GM21423 (cell line): ENCODE measurements around the gene MIR17HG.
"Not testable (repeated sequence)": the region's sequence is repeated elsewhere in the genome, so short reads cannot be mapped to it uniquely, and the experiment has no call there.

Source experiments
- ATAC-seq: cut with Tn5 transposase; IDR thresholded peaks from one replicate; pipeline ENCODE4 v1.9.1; 2021; ENCODE audit warnings: mild to moderate bottlenecking, moderate library complexity; ENCODE audit not compliant: unreplicated experiment

The MIR17HG gene

DNA sequence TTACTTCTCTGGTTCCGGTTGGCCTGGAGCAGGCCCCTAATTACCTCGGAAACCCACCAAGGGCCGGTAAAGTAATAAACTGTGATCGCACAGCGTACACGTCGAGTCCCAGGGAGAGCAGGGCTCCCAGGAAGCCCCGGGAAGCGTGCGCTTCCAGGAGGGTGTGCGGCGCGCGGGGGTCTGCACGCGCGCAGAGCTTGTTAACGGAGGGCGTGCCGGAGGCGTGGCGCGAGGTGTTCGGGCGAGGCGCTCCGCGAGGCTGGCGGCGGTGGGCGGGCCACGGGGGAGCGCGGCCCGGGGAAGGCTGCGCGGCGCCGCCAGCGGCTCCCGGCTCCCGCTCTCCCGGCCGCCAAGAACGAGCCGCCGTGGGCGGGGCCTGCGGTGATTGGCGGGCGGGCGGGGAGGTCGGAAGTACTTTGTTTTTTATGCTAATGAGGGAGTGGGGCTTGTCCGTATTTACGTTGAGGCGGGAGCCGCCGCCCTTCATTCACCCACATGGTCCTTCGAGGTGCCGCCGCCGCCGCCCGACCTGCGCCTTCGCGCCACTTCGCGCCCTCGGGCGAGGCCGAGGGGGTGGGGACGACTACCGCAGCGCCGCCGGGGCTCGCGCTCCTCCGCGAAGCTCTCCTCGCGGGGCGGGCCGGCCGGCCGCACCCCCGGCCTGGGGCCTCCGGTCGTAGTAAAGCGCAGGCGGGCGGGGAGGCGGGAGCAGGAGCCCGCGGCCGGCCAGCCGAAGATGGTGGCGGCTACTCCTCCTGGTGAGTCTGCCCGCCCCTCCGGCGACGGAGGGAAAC is at the start of gene MIR17HG:
TSS of gene MIR17HG (plus strand) at position 486 of the 794 bp plus-strand sequence.
- ATAC-seq: peak; percentile 52

DNA sequence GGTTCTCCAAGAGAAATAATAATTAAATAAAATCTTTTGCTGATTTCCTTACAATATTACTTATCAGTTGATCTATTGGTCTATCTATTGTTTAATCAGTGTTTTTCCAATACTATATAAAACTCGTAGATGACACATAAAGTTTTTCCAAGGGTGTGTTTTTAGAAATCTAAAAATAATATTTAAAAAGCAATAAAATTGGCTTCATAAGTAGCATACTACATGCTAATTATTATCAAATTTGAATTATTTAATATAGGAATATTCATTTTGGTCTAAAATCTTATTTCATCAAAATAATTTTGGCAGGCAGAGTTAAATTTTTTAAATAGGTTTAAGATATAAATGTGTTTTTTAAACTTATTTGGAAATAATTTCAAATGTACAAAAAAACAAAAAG is 49.4 kb upstream of the MIR17HG start:
- no peak for ATAC-seq

DNA sequence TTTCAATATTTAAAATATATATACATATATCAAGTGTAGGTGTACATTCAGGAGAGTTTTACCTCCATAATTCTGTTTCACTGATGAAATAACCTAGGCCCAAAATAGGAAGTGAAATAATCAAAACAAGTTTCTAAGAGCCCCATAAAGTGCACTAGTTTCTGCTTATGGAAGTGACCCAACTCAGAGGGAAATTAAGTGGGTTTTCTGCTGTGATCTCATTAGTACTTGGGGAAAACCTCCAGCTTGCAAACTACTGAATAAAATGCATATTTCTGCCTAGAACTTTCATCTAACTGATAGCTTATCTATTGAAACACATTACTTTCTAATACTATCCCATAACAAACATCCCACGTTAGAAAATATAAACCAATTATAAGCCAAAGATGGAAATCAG is 45.4 kb upstream of the MIR17HG start:
- peak; percentile 79 for ATAC-seq

DNA sequence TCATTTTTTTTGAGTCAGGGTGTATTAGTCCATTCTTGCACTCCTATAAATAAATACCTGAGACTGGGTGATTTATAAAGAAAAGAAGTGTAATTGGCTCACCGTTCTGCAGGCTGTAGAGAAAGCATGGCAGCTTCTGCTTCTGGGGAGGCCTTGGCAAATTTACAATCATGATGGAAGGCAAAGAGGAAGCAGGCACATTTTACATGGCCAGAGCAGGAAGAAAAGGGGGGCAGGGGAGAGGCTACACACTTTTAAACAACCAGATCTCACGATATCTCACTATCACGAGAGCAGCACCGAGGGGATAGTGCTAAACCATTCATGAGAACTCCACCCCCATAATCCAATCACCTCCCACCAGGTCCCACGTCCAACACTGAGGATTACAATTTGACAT is 44.5 kb upstream of the MIR17HG start:
- ATAC-seq: no peak

DNA sequence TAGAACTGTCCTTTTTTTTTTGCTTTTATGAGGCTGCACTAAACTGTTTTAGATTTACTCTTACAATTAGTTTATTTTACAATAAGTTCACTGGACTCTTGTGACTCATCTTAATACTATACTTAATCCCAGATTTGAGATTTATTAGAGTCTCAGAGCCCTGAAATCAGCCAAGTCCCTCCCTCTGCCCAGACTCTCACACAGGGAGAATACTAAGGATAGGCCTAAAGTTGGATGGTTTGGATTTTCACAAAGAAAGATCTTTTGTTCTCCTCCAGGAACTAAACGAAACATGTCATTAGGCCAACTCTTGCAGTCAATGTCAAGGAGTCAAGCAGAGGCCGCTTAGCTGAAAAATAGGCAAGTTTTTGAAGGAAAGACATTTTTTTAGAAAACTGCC is 42.7 kb upstream of the MIR17HG start:
- no peak for ATAC-seq

DNA sequence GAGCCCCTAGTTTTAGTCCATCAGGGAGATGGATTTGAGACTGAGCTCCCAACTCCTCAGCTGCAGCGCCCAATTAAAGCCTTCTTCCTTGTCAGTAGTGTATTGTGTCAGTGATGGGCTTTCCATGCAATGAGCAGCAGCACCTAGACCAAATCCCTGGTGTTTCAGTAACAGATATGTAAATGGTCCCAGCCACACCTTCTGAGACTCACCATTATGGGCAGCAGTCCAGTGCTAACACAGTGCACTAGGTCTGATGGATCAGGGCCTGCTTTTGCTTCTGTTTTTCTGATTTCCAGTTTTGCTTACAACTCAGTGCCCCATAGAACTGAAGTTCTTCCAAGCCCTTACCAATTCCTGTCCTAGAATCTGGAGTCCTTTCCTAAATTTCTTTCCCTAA is 41.8 kb upstream of the MIR17HG start:
- no peak for ATAC-seq

DNA sequence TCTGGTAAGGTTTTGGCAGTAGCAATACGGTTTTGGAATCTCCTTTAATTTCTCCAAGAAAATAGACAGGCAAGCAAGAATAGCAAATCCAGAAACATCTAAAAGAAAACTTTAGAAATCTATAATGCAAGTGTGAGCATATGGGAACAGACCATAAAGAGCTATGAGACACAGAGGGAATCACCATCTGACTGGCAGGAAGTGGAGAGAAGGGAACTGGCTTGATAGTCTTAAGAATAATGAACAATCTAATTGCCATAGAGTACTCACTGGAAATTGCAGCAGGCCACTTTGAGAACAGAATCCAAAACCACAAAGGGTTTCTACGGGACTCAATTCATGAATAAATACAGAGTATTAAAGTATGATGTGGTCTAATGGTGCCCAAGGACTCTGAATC is 39.6 kb upstream of the MIR17HG start:
- no peak for ATAC-seq

DNA sequence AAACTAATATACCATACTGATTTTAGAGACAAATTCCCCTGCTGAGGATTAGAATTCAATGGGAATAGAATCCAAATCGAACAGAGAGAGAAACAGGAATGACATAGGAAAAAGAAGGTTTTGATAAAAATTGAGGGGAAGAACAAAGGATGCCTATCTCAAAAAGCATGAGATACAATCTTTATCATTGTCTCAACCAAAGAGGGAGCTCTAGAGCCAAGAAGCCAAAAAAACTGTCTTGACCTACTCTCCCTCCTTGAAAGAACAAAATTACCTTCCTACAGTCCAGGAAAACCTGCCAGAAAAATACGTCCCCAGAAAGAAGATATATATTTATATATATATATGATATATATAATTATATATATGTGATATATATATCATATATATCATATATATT is 39.2 kb upstream of the MIR17HG start:
- ATAC-seq: no peak

DNA sequence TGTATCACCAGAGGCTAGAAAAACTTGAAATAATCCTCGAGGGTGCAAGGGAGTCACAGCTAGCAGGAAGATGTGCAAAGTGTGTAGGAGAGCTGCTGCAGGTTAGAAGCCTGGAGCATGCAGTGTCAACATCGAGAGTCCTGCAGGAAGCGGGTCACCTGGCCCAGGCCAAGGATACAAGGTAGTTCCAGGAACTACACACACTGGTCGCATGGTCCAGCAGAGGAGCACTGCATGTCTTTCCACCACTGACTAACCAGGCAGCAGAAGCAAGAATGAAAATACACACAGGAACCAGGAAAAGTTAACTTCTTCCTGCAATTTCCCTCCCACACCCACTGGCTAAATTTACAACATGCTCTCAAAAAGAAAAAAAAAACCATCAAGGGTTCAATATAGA is 36.0 kb upstream of the MIR17HG start:
- no peak for ATAC-seq

DNA sequence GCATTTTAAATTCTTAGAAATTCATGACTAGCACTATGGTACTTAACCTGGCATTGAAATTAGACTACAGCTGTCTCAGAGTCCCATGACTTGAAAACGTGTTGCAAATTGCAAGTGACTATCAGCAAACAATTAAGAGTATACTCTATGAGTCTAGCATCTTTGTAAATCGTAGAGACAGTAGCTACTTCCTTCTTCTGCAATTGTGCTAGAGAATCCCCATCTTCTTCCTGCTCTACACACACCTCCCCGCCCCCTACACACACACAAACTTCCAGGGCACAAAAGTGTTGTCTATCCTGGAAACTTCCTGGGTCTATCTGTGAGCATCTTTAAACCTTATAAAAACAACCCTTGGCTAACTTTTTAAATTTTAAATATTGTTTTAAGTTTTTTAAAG is 35.2 kb upstream of the MIR17HG start:
- ATAC-seq: no peak

DNA sequence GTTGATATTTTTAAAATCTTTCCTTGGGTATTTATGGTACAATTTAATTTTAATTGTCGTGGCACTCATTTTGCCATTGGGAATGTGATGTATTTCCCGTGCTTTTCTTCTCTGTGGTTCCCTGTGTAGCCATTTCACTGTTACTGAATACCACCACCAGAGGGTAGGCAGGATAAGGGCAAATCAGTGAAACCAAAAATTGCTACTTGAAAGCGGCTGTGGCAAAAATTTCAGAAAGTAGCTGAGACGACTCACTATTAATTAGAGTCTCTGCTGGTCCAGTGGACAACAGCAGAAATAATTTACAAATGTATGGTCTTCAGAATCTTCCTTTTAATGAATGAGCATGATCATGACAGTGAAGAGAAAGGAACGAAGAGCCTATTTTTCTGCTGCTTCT is 34.4 kb upstream of the MIR17HG start:
- peak; percentile 83 for ATAC-seq

DNA sequence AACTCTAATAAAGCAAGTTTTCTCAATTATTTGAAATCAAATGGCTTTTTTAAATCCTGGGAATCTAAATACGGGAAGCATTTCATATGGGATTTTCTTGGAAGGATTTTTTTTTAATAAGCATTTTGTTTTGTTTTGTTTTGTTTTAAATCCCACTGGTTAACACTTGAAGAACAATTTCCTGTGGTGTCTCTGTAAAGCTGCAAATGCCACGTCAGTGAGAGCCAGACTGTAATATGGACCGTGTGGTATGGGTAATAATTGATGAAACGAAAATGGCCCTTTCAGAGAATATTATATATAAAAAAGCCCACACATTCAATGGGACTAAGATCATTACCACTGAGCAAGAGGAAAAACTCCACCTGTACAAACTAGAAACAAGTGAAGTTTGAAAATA is 33.9 kb upstream of the MIR17HG start:
- ATAC-seq: peak; percentile 77

DNA sequence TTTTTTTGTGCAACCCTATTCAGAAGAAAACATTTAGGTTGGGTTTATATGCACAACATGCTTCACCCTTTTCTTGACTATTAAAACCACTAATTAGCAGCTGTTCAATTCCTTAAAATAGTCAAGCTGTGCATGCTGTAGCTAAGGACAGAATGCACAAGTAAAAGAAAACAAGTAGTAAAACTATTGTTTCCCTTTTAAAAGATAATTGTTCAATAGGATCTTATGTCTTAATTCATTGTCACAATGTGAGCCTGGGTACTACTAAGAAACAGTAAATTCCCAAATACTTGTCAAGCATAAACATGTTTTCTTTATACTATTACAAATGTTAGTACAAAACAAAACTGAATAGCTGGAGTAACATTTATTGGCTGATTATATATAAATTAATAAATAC is 32.6 kb upstream of the MIR17HG start:
- no peak for ATAC-seq

DNA sequence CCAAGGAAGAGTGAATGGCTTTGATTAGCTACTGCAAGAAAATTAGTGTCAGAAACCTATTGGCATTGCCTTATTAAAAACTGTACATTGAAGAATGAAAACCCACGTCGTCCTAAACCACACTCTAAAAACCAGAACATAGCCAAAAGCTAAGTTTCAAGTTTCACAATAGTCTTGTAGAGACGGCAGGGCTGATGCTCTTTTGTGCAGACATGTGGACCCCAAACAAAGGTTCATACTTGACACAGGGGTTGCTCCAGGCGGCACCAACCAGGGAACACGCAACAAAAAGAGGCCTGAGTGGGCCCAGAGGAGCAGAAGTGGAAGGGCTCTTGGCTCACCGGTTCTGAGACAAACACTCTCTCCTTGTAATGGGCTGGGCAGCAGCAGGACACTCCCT is 28.6 kb upstream of the MIR17HG start:
- ATAC-seq: no peak

DNA sequence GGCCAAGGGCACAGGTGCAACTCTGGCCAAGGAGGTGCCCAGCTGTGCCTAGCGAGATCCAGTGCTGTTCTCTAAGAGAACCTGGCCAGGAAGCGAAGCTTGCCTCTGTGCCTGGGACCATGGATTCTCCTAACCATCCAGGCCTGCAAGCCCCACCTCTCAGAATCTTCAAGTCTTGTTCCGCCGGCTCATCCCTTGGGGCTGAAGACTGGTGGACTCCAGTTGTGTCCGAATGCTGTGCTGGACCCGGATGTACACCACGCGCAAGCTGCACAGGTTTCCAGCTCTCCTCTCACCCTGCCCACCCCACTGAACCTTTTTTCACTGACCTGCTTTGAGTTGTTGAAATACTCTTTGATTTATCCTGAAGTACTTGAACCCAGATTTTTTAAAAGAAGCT is 27.5 kb upstream of the MIR17HG start:
- ATAC-seq: no peak

DNA sequence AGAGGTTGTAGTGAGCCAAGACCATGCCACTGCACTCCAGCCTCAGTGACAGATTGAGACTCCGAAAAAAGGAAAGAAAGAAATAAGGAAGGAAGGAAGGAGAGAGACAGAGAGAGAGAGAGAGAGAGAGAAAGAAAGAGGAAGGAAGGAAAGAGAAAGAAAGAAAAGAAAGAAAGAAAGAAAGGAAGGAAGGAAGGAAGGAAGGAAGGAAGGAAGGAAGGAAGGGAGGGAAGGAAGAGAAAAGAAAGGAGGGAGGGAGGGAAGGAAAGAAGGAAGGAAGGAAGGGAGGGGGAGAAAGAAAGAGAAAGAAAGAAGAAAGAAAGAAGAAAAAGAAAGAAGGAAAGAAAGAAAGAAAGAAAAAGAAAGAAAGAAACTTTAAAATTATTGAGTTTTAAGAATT is 26.5 kb upstream of the MIR17HG start:
- ATAC-seq: not testable (repeated sequence)

DNA sequence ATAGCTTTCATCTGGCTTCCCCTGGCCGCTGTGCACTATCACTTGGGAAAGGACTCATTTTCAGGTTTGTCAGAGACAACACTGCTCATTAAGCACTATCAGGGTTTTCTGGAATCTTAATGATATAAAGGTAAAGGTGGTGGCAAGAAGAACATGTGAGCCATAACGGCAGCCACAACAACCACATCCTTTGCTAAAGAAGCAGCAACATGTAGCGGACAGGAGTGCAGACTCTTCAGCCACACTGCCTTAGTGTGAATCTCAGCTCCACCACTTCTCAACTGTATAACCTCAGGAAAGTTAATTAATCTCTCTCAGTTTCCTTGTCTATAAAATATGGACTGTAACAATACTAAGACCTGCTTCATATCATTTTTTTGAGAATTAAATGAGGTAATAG is 24.1 kb upstream of the MIR17HG start:
- no peak for ATAC-seq

DNA sequence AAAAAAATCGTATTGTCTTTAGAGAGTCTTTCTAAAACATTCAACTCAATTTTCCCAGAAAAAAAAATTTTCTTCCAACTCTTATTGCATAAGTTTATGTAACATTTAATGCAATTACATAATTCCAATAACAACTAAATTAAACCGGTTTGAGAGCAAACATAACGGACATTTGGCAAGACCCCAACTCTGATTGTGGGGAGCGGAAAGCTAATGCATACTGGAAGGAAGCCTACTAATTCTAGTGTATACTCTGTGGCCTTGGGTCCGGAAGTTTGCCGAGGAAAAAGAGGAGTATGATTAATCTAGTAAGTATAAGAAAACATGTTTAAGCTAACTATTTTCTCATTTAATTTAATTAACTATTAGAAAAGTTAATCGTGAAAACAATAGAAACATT is 21.3 kb upstream of the MIR17HG start:
- ATAC-seq: no peak

DNA sequence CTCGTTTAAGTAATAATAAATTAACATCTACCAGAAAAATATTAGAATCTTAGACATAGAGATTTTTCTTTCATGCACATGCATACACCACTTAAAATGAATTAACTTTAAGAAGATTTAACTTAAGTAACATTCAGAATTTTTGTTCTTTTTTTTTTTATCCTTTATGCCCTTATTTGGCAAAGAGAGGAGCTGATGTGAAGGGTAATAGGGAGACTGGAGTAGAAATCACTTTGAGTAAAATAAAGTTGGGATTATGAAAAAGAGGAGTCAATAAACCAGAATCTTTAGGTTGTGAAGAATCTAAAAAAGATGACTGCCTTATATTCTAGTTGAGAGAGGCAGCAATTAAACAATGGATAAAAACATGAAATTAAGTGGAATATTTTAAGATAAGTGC is 18.8 kb upstream of the MIR17HG start:
- no peak for ATAC-seq

DNA sequence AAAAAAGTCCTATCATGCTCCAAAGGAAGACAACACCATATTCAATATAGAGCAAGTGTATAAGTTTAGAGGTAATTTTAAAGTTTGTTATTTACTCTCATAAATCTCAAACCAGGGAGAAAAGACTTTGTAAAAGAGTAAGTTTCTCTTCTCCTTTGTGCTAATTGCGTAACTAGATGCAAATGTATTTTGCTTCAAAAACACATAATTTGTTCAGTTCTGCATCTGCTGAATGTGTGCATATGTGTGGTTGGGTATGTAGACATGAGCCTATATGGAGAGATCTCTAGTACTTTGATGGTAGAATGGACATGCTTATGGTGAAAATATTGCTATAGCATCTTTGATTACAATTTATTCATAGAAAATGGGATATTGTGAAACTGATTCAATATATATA is 17.8 kb upstream of the MIR17HG start:
- no peak for ATAC-seq

DNA sequence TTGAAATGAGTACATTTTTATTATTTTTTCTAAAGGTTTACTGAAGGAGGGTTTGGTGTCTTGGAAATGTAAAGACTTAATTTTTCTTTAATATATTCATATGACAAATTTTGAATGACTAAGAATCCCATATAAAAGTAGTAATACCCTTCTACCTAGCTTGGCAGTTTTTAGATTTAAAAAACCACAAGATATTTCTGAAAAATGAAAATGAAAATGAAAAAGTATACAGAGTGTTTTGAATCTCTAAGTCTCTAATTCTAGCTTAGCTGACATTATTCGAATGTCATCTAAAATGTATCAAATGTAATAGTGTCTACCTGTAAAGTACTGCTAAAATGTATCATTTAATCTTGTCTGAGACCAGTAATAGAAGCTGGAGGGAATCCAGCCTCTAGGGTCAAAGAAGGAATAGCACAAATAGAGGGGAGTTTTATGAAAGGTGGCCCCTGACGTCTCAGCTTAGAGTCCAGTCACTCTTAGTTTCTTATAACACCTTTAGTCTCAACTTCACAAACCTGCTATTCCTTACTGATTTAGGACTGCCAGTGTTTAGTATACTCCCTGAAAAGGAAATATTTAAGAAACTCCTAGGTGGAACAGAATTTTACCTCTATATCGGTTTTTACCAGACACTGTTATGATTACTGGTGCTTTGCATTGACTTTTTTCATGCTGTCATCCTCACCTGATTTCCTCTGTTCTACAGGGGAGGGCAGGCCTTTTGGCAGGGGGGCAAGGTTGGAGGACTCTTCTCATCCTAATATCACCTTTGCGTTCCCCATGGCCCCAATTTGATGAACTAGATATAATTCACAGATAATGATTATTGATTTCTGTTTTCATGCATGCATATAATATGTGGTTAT is 16.2 kb upstream of the MIR17HG start:
- peak; percentile 76 for ATAC-seq

DNA sequence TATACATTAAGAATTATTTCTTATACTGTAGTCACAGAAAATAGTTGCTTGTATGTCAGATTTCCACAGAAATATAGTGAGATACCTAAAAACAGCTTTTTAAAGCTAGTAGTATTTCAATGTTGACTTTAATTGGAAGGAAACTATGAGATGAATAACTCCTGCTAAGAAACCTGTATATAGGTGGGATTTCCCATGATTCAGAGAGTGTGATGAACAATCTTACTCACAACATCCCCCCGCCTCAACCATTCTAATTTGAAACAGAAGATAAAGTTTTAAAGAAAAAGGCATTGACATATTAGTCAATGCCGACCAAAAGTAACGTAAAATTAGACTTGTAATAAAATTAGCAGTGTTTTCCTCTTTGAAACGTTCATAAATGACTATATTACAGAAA is 1.4 kb upstream of the MIR17HG start:
- ATAC-seq: no peak
